Activated naive CD4-positive, alpha-beta T cell treated with anti-CD3 and anti-CD28 coated beads, Interleukin-2, amount 10 ng/mL, durations not matched to agents 7 days and 5 days (primary cell): ENCODE data around the gene PATJ.

Experiments
- CTCF ChIA-PET: fragments of 350-600 bp; sonication (Branson Sonifier 250); formaldehyde crosslinking; loops from one replicate; lab custom pipeline; 2021; ENCODE audit warnings: antibody characterized with exemption; lab: Charles Lee
- DNase-seq: peaks from one replicate; pipeline ENCODE4 v3.0.0-alpha.2; 2020
- H3K27ac Mint-ChIP-seq: one replicate; pipeline ENCODE4 v1.8.0; 2021; ENCODE audit warnings: mild to moderate bottlenecking, moderate library complexity, mixed read lengths
- H3K27me3 Mint-ChIP-seq: one replicate; pipeline ENCODE4 v1.8.0; 2021; ENCODE audit warnings: mild to moderate bottlenecking, mixed read lengths
- H3K36me3 Mint-ChIP-seq: one replicate; pipeline ENCODE4 v1.8.0; 2021; ENCODE audit warnings: mixed read lengths
- H3K4me1 Mint-ChIP-seq: one replicate; pipeline ENCODE4 v1.8.0; 2021; ENCODE audit warnings: mixed read lengths
- H3K4me3 Mint-ChIP-seq: one replicate; pipeline ENCODE4 v1.8.0; 2021; ENCODE audit warnings: mild to moderate bottlenecking, moderate library complexity, mixed read lengths
- H3K9me3 Mint-ChIP-seq: one replicate; pipeline ENCODE4 v1.8.0; 2021; ENCODE audit warnings: mixed read lengths

The PATJ gene

GRCh38 chr1:61967750-61968149 is 225.5 kb downstream of the PATJ start:
- CTCF ChIA-PET: no interaction called here
- no peaks in the 10 kb centered on the region for H3K36me3 Mint-ChIP-seq
- H3K27ac Mint-ChIP-seq: no peak overlapping the region
- no peaks in the 10 kb centered on the region for H3K27me3 Mint-ChIP-seq
- no peaks in the 10 kb centered on the region for H3K4me1 Mint-ChIP-seq
- DNase-seq: no peak
- H3K9me3 Mint-ChIP-seq: no peaks in the 10 kb centered on the region
- H3K4me3 Mint-ChIP-seq: no peak overlapping the region

GRCh38 chr1:61968869-61969268 is 226.6 kb downstream of the PATJ start:
- CTCF ChIA-PET: no interaction called here

GRCh38 chr1:61973100-61973837 is 231.0 kb downstream of the PATJ start:
- H3K4me3 Mint-ChIP-seq: no peak overlapping the region
- CTCF ChIA-PET: no interaction called here
- no peaks in the 10 kb centered on the region for H3K36me3 Mint-ChIP-seq
- no peaks in the 10 kb centered on the region for H3K4me1 Mint-ChIP-seq
- H3K9me3 Mint-ChIP-seq: no peaks in the 10 kb centered on the region
- no peak for DNase-seq
- no peak overlapping the region for H3K27ac Mint-ChIP-seq
- H3K27me3 Mint-ChIP-seq: no peaks in the 10 kb centered on the region

More at GRCh38 chr1:61968869-61969268, 226.6 kb downstream of the PATJ start:
- no peak for DNase-seq
- Mint-ChIP-seq H3K9me3 (no peaks in the 10 kb centered on the region), H3K4me1 (no peaks in the 10 kb centered on the region), H3K4me3 (no peak overlapping the region), H3K27ac (no peak overlapping the region), H3K27me3 (no peaks in the 10 kb centered on the region), H3K36me3 (no peaks in the 10 kb centered on the region)

- no peaks in the 10 kb centered on the region for H3K9me3 Mint-ChIP-seq
Measured at GRCh38 chr1:61975638-61976037, 233.4 kb downstream of the PATJ start.

GRCh38 chr1:61976566-61976965 is 234.3 kb downstream of the PATJ start:
- no peaks in the 10 kb centered on the region for H3K9me3 Mint-ChIP-seq
- no peak for DNase-seq
- H3K27ac Mint-ChIP-seq: no peak overlapping the region
- H3K27me3 Mint-ChIP-seq: no peaks in the 10 kb centered on the region
- H3K4me3 Mint-ChIP-seq: no peak overlapping the region
- no peaks in the 10 kb centered on the region for H3K4me1 Mint-ChIP-seq
- CTCF ChIA-PET: interaction anchor here (1.5 kb wide), 1 partner anchor 199 kb away, joined by 3 read pairs; no protein-coding TSS in a partner anchor
- no peaks in the 10 kb centered on the region for H3K36me3 Mint-ChIP-seq

More at GRCh38 chr1:61975638-61976037, 233.4 kb downstream of the PATJ start:
- H3K4me1 Mint-ChIP-seq: no peaks in the 10 kb centered on the region
- no peak for DNase-seq
- H3K27ac Mint-ChIP-seq: no peak overlapping the region
- CTCF ChIA-PET: interaction anchor here (1.5 kb wide), 1 partner anchor 200 kb away, joined by 3 read pairs; no protein-coding TSS in a partner anchor
- no peak overlapping the region for H3K4me3 Mint-ChIP-seq
- H3K36me3 Mint-ChIP-seq: no peaks in the 10 kb centered on the region
- no peaks in the 10 kb centered on the region for H3K27me3 Mint-ChIP-seq

GRCh38 chr1:61978796-61979195 is 236.5 kb downstream of the PATJ start:
- no peaks in the 10 kb centered on the region for H3K9me3 Mint-ChIP-seq
- H3K36me3 Mint-ChIP-seq: no peaks in the 10 kb centered on the region
- no peaks in the 10 kb centered on the region for H3K4me1 Mint-ChIP-seq
- H3K27me3 Mint-ChIP-seq: no peaks in the 10 kb centered on the region
- no peak overlapping the region for H3K4me3 Mint-ChIP-seq
- DNase-seq: no peak
- CTCF ChIA-PET: no interaction called here
- H3K27ac Mint-ChIP-seq: no peak overlapping the region

- no peaks in the 10 kb centered on the region for H3K9me3 Mint-ChIP-seq
- no peak for DNase-seq
- CTCF ChIA-PET: no interaction called here
- H3K4me3 Mint-ChIP-seq: no peak overlapping the region
- no peaks in the 10 kb centered on the region for H3K4me1 Mint-ChIP-seq
- H3K27me3 Mint-ChIP-seq: no peaks in the 10 kb centered on the region
- no peak overlapping the region for H3K27ac Mint-ChIP-seq
- no peaks in the 10 kb centered on the region for H3K36me3 Mint-ChIP-seq
Measured at GRCh38 chr1:61979729-61980128, 237.4 kb downstream of the PATJ start.

GRCh38 chr1:61980561-61980960 is 238.3 kb downstream of the PATJ start:
- H3K9me3 Mint-ChIP-seq: no peaks in the 10 kb centered on the region
- H3K36me3 Mint-ChIP-seq: no peaks in the 10 kb centered on the region
- CTCF ChIA-PET: no interaction called here
- H3K27me3 Mint-ChIP-seq: no peaks in the 10 kb centered on the region
- H3K27ac Mint-ChIP-seq: no peak overlapping the region
- DNase-seq: no peak
- H3K4me3 Mint-ChIP-seq: no peak overlapping the region
- H3K4me1 Mint-ChIP-seq: no peaks in the 10 kb centered on the region

GRCh38 chr1:61981870-61982660 is 239.8 kb downstream of the PATJ start:
- CTCF ChIA-PET: interaction anchor here (0.6 kb wide), 1 partner anchor 52 kb away, joined by 3 read pairs; no protein-coding TSS in a partner anchor
- Mint-ChIP-seq H3K9me3 (no peaks in the 10 kb centered on the region), H3K27me3 (no peaks in the 10 kb centered on the region), H3K27ac (no peak overlapping the region), H3K4me3 (no peak overlapping the region), H3K4me1 (no peaks in the 10 kb centered on the region), H3K36me3 (no peaks in the 10 kb centered on the region)
- DNase-seq: no peak

- Mint-ChIP-seq H3K27ac (no peak overlapping the region), H3K4me3 (no peak overlapping the region), H3K36me3 (no peaks in the 10 kb centered on the region), H3K9me3 (no peaks in the 10 kb centered on the region), H3K27me3 (no peaks in the 10 kb centered on the region), H3K4me1 (no peaks in the 10 kb centered on the region)
- no peak for DNase-seq
- CTCF ChIA-PET: interaction anchor here (0.6 to 0.7 kb wide), 2 partner anchors 10 to 51 kb away, joined by 3 read pairs; no protein-coding TSS in a partner anchor
Measured at GRCh38 chr1:61983236-61983635, 241.0 kb downstream of the PATJ start.

GRCh38 chr1:61992257-61992656 is 250.0 kb downstream of the PATJ start:
- H3K27ac Mint-ChIP-seq: no peak overlapping the region
- no peaks in the 10 kb centered on the region for H3K27me3 Mint-ChIP-seq
- no peaks in the 10 kb centered on the region for H3K4me1 Mint-ChIP-seq
- no peaks in the 10 kb centered on the region for H3K36me3 Mint-ChIP-seq
- CTCF ChIA-PET: no interaction called here
- H3K9me3 Mint-ChIP-seq: no peaks in the 10 kb centered on the region
- no peak for DNase-seq
- no peak overlapping the region for H3K4me3 Mint-ChIP-seq

GRCh38 chr1:61993331-61993961 is 251.2 kb downstream of the PATJ start:
- Mint-ChIP-seq H3K27ac (no peak overlapping the region), H3K9me3 (no peaks in the 10 kb centered on the region), H3K36me3 (no peaks in the 10 kb centered on the region), H3K4me3 (no peak overlapping the region), H3K27me3 (no peaks in the 10 kb centered on the region), H3K4me1 (no peaks in the 10 kb centered on the region)
- CTCF ChIA-PET: interaction anchor here (0.8 kb wide), 1 partner anchor 10 kb away, joined by 3 read pairs; no protein-coding TSS in a partner anchor
- no peak for DNase-seq

- Mint-ChIP-seq H3K4me3 (no peak overlapping the region), H3K9me3 (no peaks in the 10 kb centered on the region), H3K36me3 (no peaks in the 10 kb centered on the region), H3K27me3 (no peaks in the 10 kb centered on the region), H3K4me1 (no peaks in the 10 kb centered on the region), H3K27ac (no peak overlapping the region)
- CTCF ChIA-PET: no interaction called here
- no peak for DNase-seq
Measured at GRCh38 chr1:61995641-61996040, 253.4 kb downstream of the PATJ start.

- Mint-ChIP-seq H3K9me3 (no peaks in the 10 kb centered on the region), H3K27me3 (no peaks in the 10 kb centered on the region), H3K27ac (no peak overlapping the region), H3K4me3 (no peak overlapping the region), H3K4me1 (no peaks in the 10 kb centered on the region), H3K36me3 (no peaks in the 10 kb centered on the region)
- DNase-seq: no peak
- CTCF ChIA-PET: no interaction called here
Measured at GRCh38 chr1:61997123-61997522, 254.8 kb downstream of the PATJ start.
